ENCODE results near the gene FCN2. TPM values are rescaled to one million over a fixed set of nuclear protein-coding genes. Genes with fewer than 3 reads are reported as not detected.

Gene FCN2
- total RNA-seq, 2 experiments from 2014 or later: not detected

DNA sequence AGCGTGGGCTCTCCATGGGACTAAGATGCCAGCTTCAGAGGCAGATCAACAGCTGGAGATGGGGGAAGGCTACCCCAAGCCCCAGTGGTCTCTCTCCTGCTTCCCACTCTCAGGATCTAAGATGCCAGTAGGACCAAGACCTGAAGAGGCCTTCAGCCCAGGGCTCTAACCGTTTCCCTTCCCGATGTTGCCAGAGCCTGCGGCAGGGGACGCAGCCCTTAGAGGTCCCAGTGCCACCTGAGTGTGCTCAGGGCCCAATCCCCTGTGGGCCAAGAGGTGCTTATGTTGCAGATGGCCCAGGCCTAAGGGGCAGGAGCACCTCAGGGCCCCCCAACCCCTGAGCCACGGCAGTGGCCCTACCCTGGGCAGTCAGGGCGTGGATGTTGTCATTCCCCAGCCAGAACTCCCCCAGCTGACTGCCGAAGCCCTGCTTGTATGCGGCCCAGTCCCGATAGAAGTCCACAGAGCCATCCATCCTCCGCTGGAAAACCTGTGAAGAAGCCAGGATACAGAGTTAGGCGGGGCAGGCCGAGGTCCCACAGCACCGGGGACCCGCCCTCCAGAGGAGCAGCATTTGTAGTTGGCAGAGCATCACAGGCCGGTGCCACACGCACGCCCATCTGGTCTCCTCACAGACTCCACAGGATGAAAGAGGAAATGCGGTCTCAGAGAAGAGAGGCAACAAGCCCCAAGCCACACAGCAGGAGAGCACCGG, 31.7 kb downstream of the FCN2 start:
- ChIA-PET POLR2A (no interaction called here), CTCF (no interaction called here)
- intact Hi-C loops (cut with DNase I, micrococcal nuclease): no loop called here
- TF ChIP-seq, protein P1, sequence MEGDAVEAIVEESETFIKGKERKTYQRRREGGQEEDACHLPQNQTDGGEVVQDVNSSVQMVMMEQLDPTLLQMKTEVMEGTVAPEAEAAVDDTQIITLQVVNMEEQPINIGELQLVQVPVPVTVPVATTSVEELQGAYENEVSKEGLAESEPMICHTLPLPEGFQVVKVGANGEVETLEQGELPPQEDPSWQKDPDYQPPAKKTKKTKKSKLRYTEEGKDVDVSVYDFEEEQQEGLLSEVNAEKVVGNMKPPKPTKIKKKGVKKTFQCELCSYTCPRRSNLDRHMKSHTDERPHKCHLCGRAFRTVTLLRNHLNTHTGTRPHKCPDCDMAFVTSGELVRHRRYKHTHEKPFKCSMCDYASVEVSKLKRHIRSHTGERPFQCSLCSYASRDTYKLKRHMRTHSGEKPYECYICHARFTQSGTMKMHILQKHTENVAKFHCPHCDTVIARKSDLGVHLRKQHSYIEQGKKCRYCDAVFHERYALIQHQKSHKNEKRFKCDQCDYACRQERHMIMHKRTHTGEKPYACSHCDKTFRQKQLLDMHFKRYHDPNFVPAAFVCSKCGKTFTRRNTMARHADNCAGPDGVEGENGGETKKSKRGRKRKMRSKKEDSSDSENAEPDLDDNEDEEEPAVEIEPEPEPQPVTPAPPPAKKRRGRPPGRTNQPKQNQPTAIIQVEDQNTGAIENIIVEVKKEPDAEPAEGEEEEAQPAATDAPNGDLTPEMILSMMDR (IDR thresholded peaks at IDR 0.05): no peak
- Histone ChIP-seq H3K4me1 (ENCODE audit: insufficient read depth, low read length) (no peaks in the 10 kb centered on the region), H3K27me3 (ENCODE audit: control insufficient read depth in 1 of 2, insufficient read depth in 2 of 2, low read length in 2 of 2) (peaks cover 0 to 5% of the 10 kb centered on the region in 2 experiments), H3K4me3 (ENCODE audit: low read length) (no peak overlapping the region), H3K27ac (ENCODE audit: low read depth in 1 of 2, low read length in 2 of 2) (no peak overlapping the region), H3K36me3 (ENCODE audit: insufficient read depth, low read length) (no peaks in the 10 kb centered on the region), H3K9me3 (ENCODE audit: control insufficient read depth in 1 of 2, insufficient read depth in 1 of 2, low read length in 2 of 2) (peaks cover 0 to 8% of the 10 kb centered on the region in 2 experiments)
- Mint-ChIP-seq H3K27ac (no peak overlapping the region), H3K36me3 (ENCODE audit: low read depth) (no peaks in the 10 kb centered on the region), H3K9me3 (no peaks in the 10 kb centered on the region), H3K4me3 (no peak overlapping the region), H3K4me1 (ENCODE audit: low read depth) (no peaks in the 10 kb centered on the region), H3K27me3 (peaks cover 31% of the 10 kb centered on the region)
- ATAC-seq (ENCODE audit: poor library complexity): no peak
- peak in 1 of 14 experiments; percentile 23 for DNase-seq

- ATAC-seq (ENCODE audit: poor library complexity) (no peak), DNase-seq (peak in 1 of 14 experiments; percentile 19)
- H3K4me3 ChIP-seq (ENCODE audit: low read length): no peak overlapping the region
- H3K36me3 ChIP-seq (ENCODE audit: insufficient read depth, low read length): no peaks in the 10 kb centered on the region
- POLR2A ChIA-PET: no interaction called here
- H3K9me3 ChIP-seq (ENCODE audit: control insufficient read depth in 1 of 2, insufficient read depth in 1 of 2, low read length in 2 of 2): peaks cover 0 to 8% of the 10 kb centered on the region in 2 experiments
- H3K36me3 Mint-ChIP-seq (ENCODE audit: low read depth): no peaks in the 10 kb centered on the region
- no peaks in the 10 kb centered on the region for H3K4me1 ChIP-seq (ENCODE audit: insufficient read depth, low read length)
- H3K27me3 ChIP-seq (ENCODE audit: control insufficient read depth in 1 of 2, insufficient read depth in 2 of 2, low read length in 2 of 2): peaks cover 0 to 5% of the 10 kb centered on the region in 2 experiments
- CTCF ChIA-PET: no interaction called here
- no peaks in the 10 kb centered on the region for H3K9me3 Mint-ChIP-seq
- H3K4me3 Mint-ChIP-seq: no peak overlapping the region
- peaks cover 31% of the 10 kb centered on the region for H3K27me3 Mint-ChIP-seq
- intact Hi-C loops (cut with DNase I, micrococcal nuclease): no loop called here
- TF ChIP-seq, protein P1 (IDR thresholded peaks at IDR 0.05): no peak
- H3K27ac ChIP-seq (ENCODE audit: low read depth in 1 of 2, low read length in 2 of 2): no peak overlapping the region
- H3K4me1 Mint-ChIP-seq (ENCODE audit: low read depth): no peaks in the 10 kb centered on the region
- H3K27ac Mint-ChIP-seq: no peak overlapping the region
Observed at GRCh38 chr9:134913041-134913712, 32.6 kb downstream of the FCN2 start.

- Histone ChIP-seq H3K4me1 (ENCODE audit: insufficient read depth, low read length) (peaks cover 1% of the 10 kb centered on the region), H3K36me3 (ENCODE audit: insufficient read depth, low read length) (no peaks in the 10 kb centered on the region), H3K27ac (ENCODE audit: low read depth in 1 of 2, low read length in 2 of 2) (no peak overlapping the region), H3K9me3 (ENCODE audit: control insufficient read depth in 1 of 2, insufficient read depth in 1 of 2, low read length in 2 of 2) (peaks cover 0 to 15% of the 10 kb centered on the region in 2 experiments), H3K4me3 (ENCODE audit: low read length) (peak overlapping the region; percentile 37), H3K27me3 (ENCODE audit: control insufficient read depth in 1 of 2, insufficient read depth in 2 of 2, low read length in 2 of 2) (peaks cover 0 to 5% of the 10 kb centered on the region in 2 experiments)
- H3K27me3 Mint-ChIP-seq: peaks cover 30% of the 10 kb centered on the region
- DNase-seq (peak in 1 of 14 experiments; percentile 8), ATAC-seq (ENCODE audit: poor library complexity) (no peak)
- no peak overlapping the region for H3K4me3 Mint-ChIP-seq
- no peaks in the 10 kb centered on the region for H3K9me3 Mint-ChIP-seq
- H3K36me3 Mint-ChIP-seq (ENCODE audit: low read depth): no peaks in the 10 kb centered on the region
- H3K4me1 Mint-ChIP-seq (ENCODE audit: low read depth): no peaks in the 10 kb centered on the region
- H3K27ac Mint-ChIP-seq: no peak overlapping the region
- TF ChIP-seq, protein P1 (IDR thresholded peaks at IDR 0.05): no peak
- intact Hi-C loops (cut with DNase I, micrococcal nuclease): no loop called here
- ChIA-PET POLR2A (no interaction called here), CTCF (no interaction called here)
Observed at GRCh38 chr9:134913713-134914500, 33.3 kb downstream of the FCN2 start.
